HG02970 (cell line): Measurements from ENCODE around the gene B9D2.
"Not testable (repeated sequence)": the region's sequence is repeated elsewhere in the genome, so short reads cannot be mapped to it uniquely, and the experiment has no call there.

Experiments used
- ATAC-seq: cut with Tn5 transposase; IDR thresholded peaks from one replicate; pipeline ENCODE4 v1.9.1; 2021; ENCODE audit warnings: mild to moderate bottlenecking, moderate library complexity, moderate number of reproducible peaks; ENCODE audit not compliant: unreplicated experiment, low FRiP score

B9D2 gene

GRCh38 chr19:41392775-41393174, 28.8 kb upstream of the B9D2 start:
- ATAC-seq, result no peak

GRCh38 chr19:41391618-41392017, 27.7 kb upstream of the B9D2 start:
- no peak for ATAC-seq

GRCh38 chr19:41386442-41386841, 22.5 kb upstream of the B9D2 start:
- ATAC-seq, result no peak

GRCh38 chr19:41384351-41384750, 20.4 kb upstream of the B9D2 start:
- no peak for ATAC-seq

- ATAC-seq, result not testable (repeated sequence)
These were observed 17.6 kb upstream of the B9D2 start for GRCh38 chr19:41381536-41381935.

GRCh38 chr19:41377977-41378709, 14.2 kb upstream of the B9D2 start:
- ATAC-seq, result no peak

GRCh38 chr19:41376998-41377365, 13.0 kb upstream of the B9D2 start:
- no peak for ATAC-seq

GRCh38 chr19:41376241-41376997, 12.5 kb upstream of the B9D2 start, which contains the start of gene TMEM91:
Gene TMEM91, plus strand, starts transcription at chr19:41376533. Its CDS starts 1,777 bp downstream, at chr19:41378310.
- ATAC-seq, result no peak

GRCh38 chr19:41373993-41374392, 10.0 kb upstream of the B9D2 start:
- no peak for ATAC-seq

GRCh38 chr19:41372501-41372900, 8.6 kb upstream of the B9D2 start:
- ATAC-seq, result no peak

- ATAC-seq, result no peak
These were observed 7.6 kb upstream of the B9D2 start for GRCh38 chr19:41371541-41371940.

- ATAC-seq, result not testable (repeated sequence)
These were observed 7.2 kb upstream of the B9D2 start for GRCh38 chr19:41371119-41371518.

- ATAC-seq, result no peak
These were observed 5.8 kb upstream of the B9D2 start for GRCh38 chr19:41369769-41370168.

- ATAC-seq, result no peak
These were observed 3.9 kb upstream of the B9D2 start for GRCh38 chr19:41367848-41368301.

GRCh38 chr19:41366089-41366488, 2.1 kb upstream of the B9D2 start:
- ATAC-seq, result no peak

GRCh38 chr19:41364524-41365391, 809 bp upstream of the B9D2 start:
- ATAC-seq, result no peak

GRCh38 chr19:41363371-41363752, 587 bp downstream of the B9D2 start:
- ATAC-seq, result no peak

- no peak for ATAC-seq
These were observed 1.7 kb downstream of the B9D2 start for GRCh38 chr19:41362143-41362847.

GRCh38 chr19:41359741-41360140, 4.2 kb downstream of the B9D2 start:
- ATAC-seq, result no peak

GRCh38 chr19:41357746-41358145, 6.2 kb downstream of the B9D2 start:
- ATAC-seq, result no peak
